WERI-Rb-1 (cell line): ENCODE data around the gene NWD2.

Source experiments
- DNase-seq: peaks from one replicate; pipeline ENCODE4 v3.0.0-alpha.2; 2020
- H3K27ac ChIP-seq: fragments of 250-450 bp; sonication (Bioruptor Pico); 2 replicates; pipeline ENCODE4 v1.5.1; 2020; ENCODE audit warnings: mild to moderate bottlenecking, moderate library complexity
- H3K27me3 ChIP-seq: fragments of 250-450 bp; sonication (Bioruptor Pico); 2 replicates; pipeline ENCODE4 v1.5.1; 2021; ENCODE audit warnings: mild to moderate bottlenecking, low read depth, moderate library complexity; ENCODE audit not compliant: insufficient read depth, severe bottlenecking
- H3K36me3 ChIP-seq: fragments of 250-450 bp; sonication (Bioruptor Pico); 2 replicates; pipeline ENCODE4 v1.5.1; 2020; ENCODE audit warnings: mild to moderate bottlenecking, moderate library complexity
- H3K4me3 ChIP-seq: 2 replicates; pipeline ENCODE4 v1.5.1; 2011; ENCODE audit warnings: low read depth, mild to moderate bottlenecking, control low read depth, low read length
- H3K9me3 ChIP-seq: fragments of 250-450 bp; sonication (Bioruptor Pico); 2 replicates; pipeline ENCODE4 v1.5.1; 2021; ENCODE audit warnings: mild to moderate bottlenecking, moderate library complexity; ENCODE audit not compliant: severe bottlenecking
- TF ChIP-seq, protein P1 (sequence below): IDR thresholded peaks from 2 replicates; pipeline ENCODE4 v1.5.1; 2011; ENCODE audit warnings: low read depth, mild to moderate bottlenecking, control low read depth, inconsistent platforms, low read length

The NWD2 gene

DNA sequence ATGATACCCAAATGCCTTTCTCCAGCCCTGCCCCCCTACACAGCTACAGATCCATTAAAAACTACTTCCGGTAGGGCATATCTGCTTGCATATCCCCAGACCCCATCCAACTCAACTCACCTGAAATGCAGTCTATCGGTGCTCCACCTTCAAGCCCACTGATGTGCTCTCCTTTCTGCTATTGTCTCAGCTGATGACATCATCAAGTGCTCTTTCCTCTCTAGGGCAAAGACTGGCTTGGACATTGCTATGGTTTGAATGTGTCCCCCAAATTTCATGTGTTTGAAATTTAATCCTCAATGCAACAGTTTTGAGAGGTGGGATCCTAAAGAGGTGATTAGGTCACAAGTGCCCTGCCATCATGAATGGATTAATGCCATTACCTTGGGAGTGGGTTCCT is 229.3 kb downstream of the NWD2 start:
- H3K27ac ChIP-seq = no peak overlapping the region
- no peaks in the 10 kb centered on the region for H3K9me3 ChIP-seq
- H3K27me3 ChIP-seq = peaks cover 80% of the 10 kb centered on the region
- H3K4me3 ChIP-seq = no peak overlapping the region
- TF ChIP-seq, protein P1, sequence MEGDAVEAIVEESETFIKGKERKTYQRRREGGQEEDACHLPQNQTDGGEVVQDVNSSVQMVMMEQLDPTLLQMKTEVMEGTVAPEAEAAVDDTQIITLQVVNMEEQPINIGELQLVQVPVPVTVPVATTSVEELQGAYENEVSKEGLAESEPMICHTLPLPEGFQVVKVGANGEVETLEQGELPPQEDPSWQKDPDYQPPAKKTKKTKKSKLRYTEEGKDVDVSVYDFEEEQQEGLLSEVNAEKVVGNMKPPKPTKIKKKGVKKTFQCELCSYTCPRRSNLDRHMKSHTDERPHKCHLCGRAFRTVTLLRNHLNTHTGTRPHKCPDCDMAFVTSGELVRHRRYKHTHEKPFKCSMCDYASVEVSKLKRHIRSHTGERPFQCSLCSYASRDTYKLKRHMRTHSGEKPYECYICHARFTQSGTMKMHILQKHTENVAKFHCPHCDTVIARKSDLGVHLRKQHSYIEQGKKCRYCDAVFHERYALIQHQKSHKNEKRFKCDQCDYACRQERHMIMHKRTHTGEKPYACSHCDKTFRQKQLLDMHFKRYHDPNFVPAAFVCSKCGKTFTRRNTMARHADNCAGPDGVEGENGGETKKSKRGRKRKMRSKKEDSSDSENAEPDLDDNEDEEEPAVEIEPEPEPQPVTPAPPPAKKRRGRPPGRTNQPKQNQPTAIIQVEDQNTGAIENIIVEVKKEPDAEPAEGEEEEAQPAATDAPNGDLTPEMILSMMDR = no peak
- no peaks in the 10 kb centered on the region for H3K36me3 ChIP-seq
- DNase-seq = no peak

DNA sequence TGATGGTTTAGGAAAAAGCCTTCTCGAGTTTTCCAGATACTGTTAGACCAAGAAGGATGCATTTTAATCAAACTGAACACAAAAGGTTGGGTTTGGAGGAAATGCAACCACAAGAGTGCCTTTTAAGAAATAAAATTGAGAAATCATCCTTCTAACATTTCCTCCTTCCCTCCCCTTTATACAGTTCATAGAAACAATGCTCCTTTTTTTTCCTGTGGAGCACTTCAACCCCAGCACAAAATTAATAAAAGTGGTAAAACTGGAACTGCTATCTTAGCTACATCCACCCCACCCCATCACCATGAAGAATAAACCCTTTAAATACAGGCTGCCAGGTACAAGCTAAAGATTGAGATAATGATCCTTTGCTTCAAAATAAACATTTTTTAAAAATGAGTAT is 230.5 kb downstream of the NWD2 start:
- H3K4me3 ChIP-seq = no peak overlapping the region
- no peaks in the 10 kb centered on the region for H3K9me3 ChIP-seq
- TF ChIP-seq, protein P1 = no peak
- DNase-seq = no peak
- peaks cover 82% of the 10 kb centered on the region for H3K27me3 ChIP-seq
- H3K27ac ChIP-seq = no peak overlapping the region
- no peaks in the 10 kb centered on the region for H3K36me3 ChIP-seq

DNA sequence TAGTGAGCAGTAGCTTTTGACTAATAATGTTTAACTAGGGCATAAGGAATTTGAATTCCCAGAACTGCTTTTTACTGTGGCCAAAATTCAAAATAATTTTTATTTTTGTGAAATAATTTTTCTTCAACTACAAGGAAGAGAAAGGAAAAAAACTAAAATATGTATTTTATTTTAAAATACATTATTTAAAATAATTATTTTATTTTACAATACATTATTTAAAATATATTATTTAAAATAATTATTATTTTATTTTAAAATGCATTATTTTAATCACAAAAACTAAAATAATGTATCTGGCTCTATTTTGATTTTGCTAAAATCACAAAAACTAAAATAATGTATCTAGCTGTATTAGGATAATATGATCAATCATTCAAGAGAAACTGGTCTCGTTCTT is 231.2 kb downstream of the NWD2 start:
- peaks cover 82% of the 10 kb centered on the region for H3K27me3 ChIP-seq
- TF ChIP-seq, protein P1 = no peak
- H3K4me3 ChIP-seq = no peak overlapping the region
- H3K9me3 ChIP-seq = peaks cover 2% of the 10 kb centered on the region
- no peak for DNase-seq
- no peaks in the 10 kb centered on the region for H3K36me3 ChIP-seq
- H3K27ac ChIP-seq = no peak overlapping the region

DNA sequence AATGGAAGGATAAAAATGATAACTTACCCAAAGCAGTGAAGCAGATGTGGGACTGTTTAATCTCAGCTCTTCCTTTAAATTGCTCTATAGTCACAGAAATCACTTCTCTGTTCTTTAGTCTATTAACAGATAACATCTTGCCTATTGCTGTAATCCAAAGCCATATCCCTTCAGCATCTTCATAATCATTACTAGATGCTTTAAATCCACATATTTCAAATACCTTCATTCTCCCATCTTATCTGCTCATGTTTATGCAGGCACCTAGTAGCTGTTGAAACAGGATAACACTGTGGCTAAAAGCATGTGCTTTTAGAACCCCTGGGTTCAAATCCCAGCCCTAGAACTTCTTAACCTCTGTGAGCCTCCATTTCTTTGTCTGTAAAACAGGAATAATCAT is 231.7 kb downstream of the NWD2 start:
- H3K36me3 ChIP-seq = no peaks in the 10 kb centered on the region
- H3K27ac ChIP-seq = no peak overlapping the region

DNA sequence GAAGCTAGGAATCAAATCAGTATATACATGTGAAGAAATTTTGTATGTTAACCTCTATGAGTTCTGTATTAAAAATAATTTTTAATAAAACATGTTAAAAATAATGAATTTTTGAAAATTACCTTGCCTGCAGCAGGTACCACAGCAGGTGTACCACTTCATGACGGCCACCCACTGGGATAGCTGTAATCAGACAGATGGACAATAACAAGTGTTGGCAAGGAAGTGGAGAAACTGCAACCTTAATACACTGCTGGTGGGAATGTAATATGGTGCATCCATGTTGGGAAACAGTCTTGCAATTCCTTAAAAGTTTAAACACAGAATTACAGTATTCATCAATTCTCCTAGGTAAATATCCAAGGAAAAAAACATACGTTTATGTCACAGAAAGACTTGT is 232.1 kb downstream of the NWD2 start:
- Histone ChIP-seq H3K27ac (no peak overlapping the region), H3K27me3 (peaks cover 82% of the 10 kb centered on the region), H3K36me3 (no peaks in the 10 kb centered on the region), H3K4me3 (no peak overlapping the region), H3K9me3 (peaks cover 2% of the 10 kb centered on the region)
- no peak for DNase-seq
- TF ChIP-seq, protein P1 = no peak

More for the DNA sequence above, 231.7 kb downstream of the NWD2 start:
- Histone ChIP-seq H3K4me3 (no peak overlapping the region), H3K9me3 (peaks cover 2% of the 10 kb centered on the region), H3K27me3 (peaks cover 81% of the 10 kb centered on the region)
- DNase-seq = no peak
- TF ChIP-seq, protein P1 = no peak

DNA sequence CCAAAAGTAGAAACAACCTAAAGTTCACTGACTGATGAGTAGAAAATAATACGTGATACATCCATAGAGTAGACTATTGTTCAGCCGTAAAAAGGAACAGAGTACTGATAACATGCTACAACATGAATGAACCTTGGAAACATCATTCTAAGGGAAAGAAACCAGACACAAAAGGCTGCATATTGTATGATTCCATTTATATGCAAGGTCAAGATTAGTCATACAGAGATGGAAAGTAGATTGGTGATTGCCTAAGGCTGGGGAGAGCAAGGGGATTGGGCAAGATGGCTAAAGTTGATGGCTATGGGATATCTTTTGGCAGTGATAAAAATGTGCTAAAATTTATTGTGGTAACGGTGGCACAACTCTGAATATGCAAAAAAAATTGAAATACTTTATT is 232.6 kb downstream of the NWD2 start:
- Histone ChIP-seq H3K9me3 (peaks cover 2% of the 10 kb centered on the region), H3K36me3 (no peaks in the 10 kb centered on the region), H3K27me3 (peaks cover 81% of the 10 kb centered on the region), H3K27ac (no peak overlapping the region), H3K4me3 (no peak overlapping the region)
- TF ChIP-seq, protein P1 = no peak
- no peak for DNase-seq
